ENCODE results near the gene ROCK2. TPM values are rescaled to one million over a fixed set of nuclear protein-coding genes. Genes with fewer than 3 reads are reported as not detected.

ROCK2 gene
- total RNA-seq, 1 donor from 2014 or later = 54.3 TPM

- ATAC-seq = peak; percentile 88
- peak; percentile 70 for DNase-seq
- intact Hi-C loops (cut with DNase I) = no loop called here
- TF ChIP-seq CTCF (IDR thresholded peaks at IDR 0.05) = no peak
- Histone ChIP-seq H3K27me3 (ENCODE audit: low read depth) (no peaks in the 10 kb centered on the region), H3K4me3 (peak overlapping the region; percentile 87), H3K9me3 (no peaks in the 10 kb centered on the region), H3K4me1 (peaks cover 41% of the 10 kb centered on the region), H3K36me3 (no peaks in the 10 kb centered on the region), H3K27ac (peak overlapping the region; percentile 99)
Observed at GRCh38 chr2:11344956-11345677, 681 bp upstream of the ROCK2 start.

- H3K27me3 ChIP-seq (ENCODE audit: low read depth) = no peaks in the 10 kb centered on the region
- H3K4me1 ChIP-seq = peaks cover 53% of the 10 kb centered on the region
- peak overlapping the region; percentile 87 for H3K4me3 ChIP-seq
- DNase-seq (peak; percentile 66), ATAC-seq (peak; percentile 42 to 55)
- no peaks in the 10 kb centered on the region for H3K9me3 ChIP-seq
- intact Hi-C loops (cut with DNase I) = no loop called here
- peak overlapping the region; percentile 99 for H3K27ac ChIP-seq
- H3K36me3 ChIP-seq = no peaks in the 10 kb centered on the region
- TF ChIP-seq CTCF (IDR thresholded peaks at IDR 0.05) = no peak
Observed at GRCh38 chr2:11343650-11344341, 640 bp downstream of the ROCK2 start.

- no peaks in the 10 kb centered on the region for H3K36me3 ChIP-seq
- H3K4me1 ChIP-seq = peaks cover 54% of the 10 kb centered on the region
- intact Hi-C loops (cut with DNase I) = no loop called here
- H3K4me3 ChIP-seq = peak overlapping the region; percentile 87
- peak overlapping the region; percentile 99 for H3K27ac ChIP-seq
- no peak for DNase-seq
- no peaks in the 10 kb centered on the region for H3K9me3 ChIP-seq
- no peaks in the 10 kb centered on the region for H3K27me3 ChIP-seq (ENCODE audit: low read depth)
- ATAC-seq = no peak
- TF ChIP-seq CTCF (IDR thresholded peaks at IDR 0.05) = no peak
Observed at GRCh38 chr2:11343368-11343649, 1.1 kb downstream of the ROCK2 start.

GRCh38 chr2:11342551-11343367 lies 1.7 kb downstream of the ROCK2 start:
- Histone ChIP-seq H3K27me3 (ENCODE audit: low read depth) (no peaks in the 10 kb centered on the region), H3K36me3 (no peaks in the 10 kb centered on the region), H3K4me3 (peak overlapping the region; percentile 87), H3K9me3 (no peaks in the 10 kb centered on the region), H3K27ac (peak overlapping the region; percentile 99), H3K4me1 (peaks cover 57% of the 10 kb centered on the region)
- ATAC-seq (peak in 1 of 2 donors; percentile 37), DNase-seq (no peak)
- TF ChIP-seq CTCF (IDR thresholded peaks at IDR 0.05) = no peak
- intact Hi-C loops (cut with DNase I) = no loop called here

GRCh38 chr2:11340717-11341116 lies 3.7 kb downstream of the ROCK2 start:
- intact Hi-C loops (cut with DNase I) = no loop called here
- H3K27me3 ChIP-seq (ENCODE audit: low read depth) = no peaks in the 10 kb centered on the region
- H3K4me1 ChIP-seq = peaks cover 59% of the 10 kb centered on the region
- TF ChIP-seq CTCF (IDR thresholded peaks at IDR 0.05) = no peak
- H3K4me3 ChIP-seq = peak overlapping the region; percentile 87
- DNase-seq = no peak
- H3K9me3 ChIP-seq = no peaks in the 10 kb centered on the region
- no peak for ATAC-seq
- H3K36me3 ChIP-seq = no peaks in the 10 kb centered on the region
- H3K27ac ChIP-seq = no peak overlapping the region

All from lower lobe of right lung (tissue), 2 donors.